ENCODE data around the gene NCAM1. TPM values are rescaled to one million over a fixed set of nuclear protein-coding genes. Genes with fewer than 3 reads are reported as not detected.

Gene NCAM1
- total and polyA plus RNA-seq, 2 donors (not counting 3 experiments of a cell fraction or from before 2014, with no cell fraction given): 0.03 TPM; not detected in 1

- BruUV-seq (replicated peaks): no TSS peak
- DNase-seq (ENCODE audit: low read depth, low spot score) (no peak), FAIRE-seq (no peak)
- Histone ChIP-seq H3K9ac (replicated peaks; ENCODE audit: extremely low read depth, insufficient read depth, low read length) (no peak overlapping the region), H3K79me2 (ENCODE audit: control insufficient read depth, insufficient read depth, low read length) (no peaks in the 10 kb centered on the region), H3K4me3 (replicated peaks in 1 of 3; ENCODE audit: insufficient read depth in 1 of 3, low read depth in 1 of 3, low read length in 3 of 3) (no peak overlapping the region), H3K27ac (ENCODE audit: insufficient read depth, low read depth, low read length) (no peak overlapping the region), H3K36me3 (ENCODE audit: control insufficient read depth in 2 of 2, extremely low read depth in 1 of 2, insufficient read depth in 2 of 2, low read length in 2 of 2) (no peaks in the 10 kb centered on the region), H3K27me3 (ENCODE audit: control insufficient read depth in 2 of 2, insufficient read depth in 2 of 2, low read length in 2 of 2) (peaks cover 22 to 31% of the 10 kb centered on the region in 2 experiments), H3K9me3 (replicated peaks; ENCODE audit: control insufficient read depth, insufficient read depth, low read length) (no peaks in the 10 kb centered on the region), H3K4me1 (ENCODE audit: control insufficient read depth, extremely low read depth, insufficient read depth, low read length) (peaks cover 13% of the 10 kb centered on the region), H4K20me1 (replicated peaks; ENCODE audit: control insufficient read depth, extremely low read depth, insufficient read depth, low read length) (no peaks in the 10 kb centered on the region), H2AFZ (ENCODE audit: low read depth, low read length) (no peak overlapping the region), H3K4me2 (ENCODE audit: insufficient read depth, low read length) (no peak overlapping the region), H3K9me1 (replicated peaks; ENCODE audit: control insufficient read depth, extremely low read depth, insufficient read depth, low read length) (no peaks in the 10 kb centered on the region)
- TF ChIP-seq GATA2 (IDR thresholded peaks at IDR 0.05; ENCODE audit: insufficient read depth, insufficient read length, low read depth, low read length) (no peak), CTCF (IDR thresholded peaks at IDR 0.05; ENCODE audit: extremely low read depth in 1 of 2, insufficient read depth in 1 of 2, low read depth in 1 of 2, low read length in 2 of 2) (no peak), POLR2A (IDR thresholded peaks at IDR 0.05; ENCODE audit: low read depth, low read length) (no peak)
- dilution Hi-C loops (cut with MboI; ENCODE audit: extremely low pct_ligation_motif_present, low sequenced_read_pairs): no loop called here
- ChIA-PET CTCF (no interaction called here), POLR2A (no interaction called here)
- intact Hi-C loops (cut with micrococcal nuclease): no loop called here
Measured at GRCh38 chr11:112958670-112959069, 2.5 kb upstream of the NCAM1 start.

- Histone ChIP-seq H3K27me3 (ENCODE audit: control insufficient read depth in 2 of 2, insufficient read depth in 2 of 2, low read length in 2 of 2) (peaks cover 26 to 46% of the 10 kb centered on the region in 2 experiments), H3K9me1 (replicated peaks; ENCODE audit: control insufficient read depth, extremely low read depth, insufficient read depth, low read length) (no peaks in the 10 kb centered on the region), H3K27ac (ENCODE audit: insufficient read depth, low read depth, low read length) (no peak overlapping the region), H3K79me2 (ENCODE audit: control insufficient read depth, insufficient read depth, low read length) (no peaks in the 10 kb centered on the region), H3K4me1 (ENCODE audit: control insufficient read depth, extremely low read depth, insufficient read depth, low read length) (peaks cover 13% of the 10 kb centered on the region), H4K20me1 (replicated peaks; ENCODE audit: control insufficient read depth, extremely low read depth, insufficient read depth, low read length) (no peaks in the 10 kb centered on the region), H3K9ac (replicated peaks; ENCODE audit: extremely low read depth, insufficient read depth, low read length) (no peak overlapping the region), H3K9me3 (replicated peaks; ENCODE audit: control insufficient read depth, insufficient read depth, low read length) (no peaks in the 10 kb centered on the region), H2AFZ (ENCODE audit: low read depth, low read length) (peak overlapping the region; percentile 59), H3K4me3 (replicated peaks in 1 of 3; ENCODE audit: insufficient read depth in 1 of 3, low read depth in 1 of 3, low read length in 3 of 3) (peak overlapping the region; percentile 12 to 28 (median 27)), H3K4me2 (ENCODE audit: insufficient read depth, low read length) (peak overlapping the region; percentile 67), H3K36me3 (ENCODE audit: control insufficient read depth in 2 of 2, extremely low read depth in 1 of 2, insufficient read depth in 2 of 2, low read length in 2 of 2) (no peaks in the 10 kb centered on the region)
- BruUV-seq (replicated peaks): no TSS peak
- intact Hi-C loops (cut with micrococcal nuclease) (loop anchor here (10.0 kb wide), 1 partner anchor 377 kb away; no protein-coding TSS in a partner anchor), dilution Hi-C loops (cut with MboI; ENCODE audit: extremely low pct_ligation_motif_present, low sequenced_read_pairs) (no loop called here)
- ChIA-PET POLR2A (no interaction called here), CTCF (interaction anchor here (1.0 kb wide), 1 partner anchor 374 kb away, joined by 3 read pairs; no protein-coding TSS in a partner anchor)
- peak; percentile 8 for DNase-seq (ENCODE audit: low read depth, low spot score)
- FAIRE-seq: no peak
- TF ChIP-seq EZH2 (IDR thresholded peaks at IDR 0.05; ENCODE audit: borderline replicate concordance, low read depth, low read length, severe bottlenecking) (peak; percentile 86), MAX (IDR thresholded peaks at IDR 0.05; ENCODE audit: insufficient read depth, insufficient read length) (no peak)
Measured at GRCh38 chr11:112961751-112962578, 745 bp downstream of the NCAM1 start.

All from endothelial cell of umbilical vein (primary cell).